Upper lobe of left lung (tissue), 6 donors: ENCODE results near the gene PHKG2. TPM values are rescaled to one million over a fixed set of nuclear protein-coding genes. Genes with fewer than 3 reads are reported as not detected.

Experiments used
- ATAC-seq, 2 donors: fragments of 200-7000 bp; cut with Tn5 transposase; one replicate each; pipeline ENCODE4 v1.9.1; 2022; ENCODE audit warnings: mild to moderate bottlenecking in 2 of 2, moderate library complexity in 2 of 2; ENCODE audit not compliant: low FRiP score in 2 of 2
- DNase-seq, 2 donors: peaks; one replicate each; pipeline ENCODE4 v3.0.0-alpha.2; 2019 to 2020
- H3K27ac ChIP-seq, 4 donors: fragments of 200-600 bp; sonication (generic); one replicate each; pipeline ENCODE4 v1.5.1; 2016 to 2019
- H3K27me3 ChIP-seq, 4 donors: fragments of 200-600 bp; sonication (generic); one replicate each; pipeline ENCODE4 v1.5.1; 2017 to 2019
- H3K36me3 ChIP-seq, 4 donors: fragments of 200-600 bp; sonication (generic); one replicate each; pipeline ENCODE4 v1.5.1; 2016 to 2019
- H3K4me1 ChIP-seq, 4 donors: fragments of 200-600 bp; sonication (generic); one replicate each; pipeline ENCODE4 v1.5.1; 2018 to 2019
- H3K4me3 ChIP-seq, 4 donors: fragments of 200-600 bp; sonication (generic); one replicate each; pipeline ENCODE4 v1.5.1; 2017 to 2019; ENCODE audit warnings: mild to moderate bottlenecking in 2 of 4, moderate library complexity in 1 of 4
- H3K9me3 ChIP-seq, 4 donors: fragments of 200-600 bp; sonication (generic); one replicate each; pipeline ENCODE4 v1.5.1; 2018 to 2019
- CTCF ChIP-seq, 6 experiments: fragments of 450-650 bp in 4 of 6; fragments of 200-600 bp in 2 of 6; sonication (generic) in 2 of 6; IDR thresholded peaks; one replicate each; pipeline ENCODE4 v1.5.1; 2016 to 2019; ENCODE audit warnings: antibody characterized with exemption in 6 of 6
- EP300 ChIP-seq, 4 donors: sonication (generic); formaldehyde crosslinking; IDR thresholded peaks; one replicate each; pipeline ENCODE4 v1.5.1; 2017; ENCODE audit warnings: antibody characterized with exemption in 4 of 4, control low read depth in 2 of 4
- POLR2A ChIP-seq, 4 donors: fragments of 450-650 bp; IDR thresholded peaks; one replicate each; pipeline ENCODE4 v1.5.1; 2016 to 2017; ENCODE audit warnings: antibody characterized with exemption in 4 of 4, mild to moderate bottlenecking in 2 of 4
- POLR2AphosphoS5 ChIP-seq, 2 donors: sonication (generic); formaldehyde crosslinking; IDR thresholded peaks; one replicate each; pipeline ENCODE4 v1.5.1; 2017; ENCODE audit warnings: antibody characterized with exemption in 2 of 2
- WGBS, 2 donors: methylation state at CpG; one replicate each; pipeline ENCODE4 v1.1.5; 2017 to 2018; 5-methylcytosine and 5-hydroxymethylcytosine counted together
- total RNA-seq, 6 donors: library from RNA; depleted of rRNA in 4 of 6; stranded (reverse); fragments of >200 nt in 4 of 6; gene quantifications; one replicate each; pipeline versions ENCODE4 v1.1.0 to v1.2.1, GENCODE V29; 2016 to 2021
- donor health status: DM: no; HTN: no; CAD: no; lungs with moderate emphysema.
- donor health status: DM: no; HTN: yes; CAD: no; lungs with severe emphysema.

Gene PHKG2
- total RNA-seq, 6 donors from 2014 or later = 27.4 to 70.2 (median 33.5) TPM

GRCh38 chr16:30721606-30722005 lies 26.6 kb upstream of the PHKG2 start:
- TF ChIP-seq CTCF (IDR thresholded peaks at IDR 0.05) (no peak), POLR2AphosphoS5 (IDR thresholded peaks at IDR 0.05) (no peak), EP300 (IDR thresholded peaks at IDR 0.05) (no peak), POLR2A (IDR thresholded peaks at IDR 0.05) (no peak)
- H3K36me3 ChIP-seq = peaks cover 67 to 100% (median 92%) of the 10 kb centered on the region in 4 donors
- H3K27me3 ChIP-seq = no peaks in the 10 kb centered on the region
- no peak overlapping the region for H3K4me3 ChIP-seq
- no peak for DNase-seq
- ATAC-seq = no peak
- 93 to 94% methylated on average over 1 of the region's 1 CpG for WGBS, 2 donors
- H3K9me3 ChIP-seq = no peaks in the 10 kb centered on the region
- H3K4me1 ChIP-seq = peaks cover 0 to 1% (median 0%) of the 10 kb centered on the region in 4 donors
- H3K27ac ChIP-seq = no peak overlapping the region

GRCh38 chr16:30722443-30722842 lies 25.8 kb upstream of the PHKG2 start:
- no peak for DNase-seq
- ATAC-seq = no peak
- Histone ChIP-seq H3K27ac (no peak overlapping the region), H3K4me1 (no peaks in the 10 kb centered on the region), H3K27me3 (no peaks in the 10 kb centered on the region), H3K36me3 (peaks cover 62 to 100% (median 88%) of the 10 kb centered on the region in 4 donors), H3K9me3 (no peaks in the 10 kb centered on the region), H3K4me3 (no peak overlapping the region)
- TF ChIP-seq POLR2A (IDR thresholded peaks at IDR 0.05) (no peak), EP300 (IDR thresholded peaks at IDR 0.05) (no peak)
- WGBS, 2 donors = 75% methylated on average over 6 of the region's 6 CpGs

- Histone ChIP-seq H3K27ac (no peak overlapping the region), H3K4me3 (no peak overlapping the region), H3K4me1 (no peaks in the 10 kb centered on the region), H3K36me3 (peaks cover 59 to 98% (median 85%) of the 10 kb centered on the region in 4 donors), H3K27me3 (no peaks in the 10 kb centered on the region), H3K9me3 (no peaks in the 10 kb centered on the region)
- DNase-seq (no peak), ATAC-seq (no peak)
- 93 to 96% methylated on average over 9 to 10 of the region's 10 CpGs for WGBS, 2 donors
- TF ChIP-seq POLR2AphosphoS5 (IDR thresholded peaks at IDR 0.05) (no peak), POLR2A (IDR thresholded peaks at IDR 0.05) (no peak), CTCF (IDR thresholded peaks at IDR 0.05) (no peak), EP300 (IDR thresholded peaks at IDR 0.05) (no peak)
These were observed 25.3 kb upstream of the PHKG2 start for GRCh38 chr16:30722916-30723315.

- H3K9me3 ChIP-seq = no peaks in the 10 kb centered on the region
- no peak overlapping the region for H3K4me3 ChIP-seq
- no peak for ATAC-seq
- DNase-seq = no peak
- peaks cover 51 to 98% (median 78%) of the 10 kb centered on the region in 4 donors for H3K36me3 ChIP-seq
- 92 to 96% methylated on average over 12 of the region's 12 CpGs for WGBS, 2 donors
- no peaks in the 10 kb centered on the region for H3K27me3 ChIP-seq
- H3K4me1 ChIP-seq = no peaks in the 10 kb centered on the region
- no peak overlapping the region for H3K27ac ChIP-seq
- TF ChIP-seq CTCF (IDR thresholded peaks at IDR 0.05) = no peak
- TF ChIP-seq POLR2AphosphoS5 (IDR thresholded peaks at IDR 0.05) = no peak
These were observed 24.4 kb upstream of the PHKG2 start for GRCh38 chr16:30723725-30724355.

GRCh38 chr16:30724641-30725417 lies 23.4 kb upstream of the PHKG2 start:
- H3K36me3 ChIP-seq = peaks cover 55 to 98% (median 78%) of the 10 kb centered on the region in 4 donors

More at GRCh38 chr16:30724641-30725417, 23.4 kb upstream of the PHKG2 start:
- H3K4me3 ChIP-seq = no peak overlapping the region
- H3K9me3 ChIP-seq = no peaks in the 10 kb centered on the region
- H3K27ac ChIP-seq = peak overlapping the region in 2 of 4 donors; percentile 45 to 64
- WGBS, 2 donors = 78 to 79% methylated on average over 23 of the region's 23 CpGs
- TF ChIP-seq POLR2AphosphoS5 (IDR thresholded peaks at IDR 0.05) (no peak), CTCF (IDR thresholded peaks at IDR 0.05) (no peak), POLR2A (IDR thresholded peaks at IDR 0.05) (no peak)
- no peaks in the 10 kb centered on the region for H3K4me1 ChIP-seq
- DNase-seq = peak; percentile 33 to 85
- ATAC-seq = peak; percentile 40 to 70
- H3K27me3 ChIP-seq = no peaks in the 10 kb centered on the region
